T-helper 1 cell treated with Interleukin-12 subunit alpha and Interleukin-12 subunit beta and Interleukin-4 antibody, amounts not matched to agents 30 μg/mL and 1 μg/mL, for 36 hours (primary cell): ENCODE data around the gene B3GAT1.

Source experiments
- H3K27ac Mint-ChIP-seq: one replicate; pipeline ENCODE4 v1.8.0; 2021; ENCODE audit warnings: mild to moderate bottlenecking, mixed read lengths
- H3K27me3 Mint-ChIP-seq: one replicate; pipeline ENCODE4 v1.8.0; 2021; ENCODE audit warnings: low read depth, mixed read lengths
- H3K36me3 Mint-ChIP-seq: one replicate; pipeline ENCODE4 v1.8.0; 2021; ENCODE audit warnings: low read depth, mixed read lengths
- H3K4me1 Mint-ChIP-seq: one replicate; pipeline ENCODE4 v1.8.0; 2021; ENCODE audit warnings: low read depth, mixed read lengths
- H3K4me3 Mint-ChIP-seq: one replicate; pipeline ENCODE4 v1.8.0; 2021; ENCODE audit warnings: mild to moderate bottlenecking, moderate library complexity, mixed read lengths
- H3K9me3 Mint-ChIP-seq: one replicate; pipeline ENCODE4 v1.8.0; 2021; ENCODE audit warnings: mixed read lengths

B3GAT1 gene

DNA sequence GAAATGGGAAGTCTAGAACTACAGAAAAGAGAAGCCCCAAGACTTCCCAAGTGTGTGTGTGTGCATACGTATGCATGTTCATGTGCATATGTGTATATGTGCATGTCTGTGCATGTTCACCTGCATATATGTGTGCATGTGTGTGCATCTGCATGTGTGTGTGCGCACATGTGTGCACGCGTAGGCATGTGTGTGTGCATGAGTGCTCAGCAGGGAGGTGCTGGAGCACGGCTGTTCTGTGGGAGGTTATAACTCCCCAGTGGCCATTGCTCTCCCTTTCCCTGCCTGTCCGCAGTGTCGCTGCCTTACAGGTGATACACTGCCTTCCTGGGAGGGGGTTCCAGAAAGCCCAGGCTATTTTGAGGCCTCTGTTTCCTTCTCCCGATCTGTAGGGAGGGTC, 29.8 kb downstream of the B3GAT1 start:
- Mint-ChIP-seq H3K4me1 (peaks cover 14% of the 10 kb centered on the region), H3K27ac (no peak overlapping the region), H3K9me3 (no peaks in the 10 kb centered on the region), H3K27me3 (peaks cover 11% of the 10 kb centered on the region), H3K4me3 (no peak overlapping the region), H3K36me3 (no peaks in the 10 kb centered on the region)

GRCh38 chr11:134380785-134381184, 31.3 kb downstream of the B3GAT1 start:
- no peak overlapping the region for H3K4me3 Mint-ChIP-seq
- H3K27me3 Mint-ChIP-seq, result peaks cover 5% of the 10 kb centered on the region
- no peak overlapping the region for H3K27ac Mint-ChIP-seq
- no peaks in the 10 kb centered on the region for H3K9me3 Mint-ChIP-seq
- no peaks in the 10 kb centered on the region for H3K36me3 Mint-ChIP-seq
- H3K4me1 Mint-ChIP-seq, result peaks cover under 1% of the 10 kb centered on the region

DNA sequence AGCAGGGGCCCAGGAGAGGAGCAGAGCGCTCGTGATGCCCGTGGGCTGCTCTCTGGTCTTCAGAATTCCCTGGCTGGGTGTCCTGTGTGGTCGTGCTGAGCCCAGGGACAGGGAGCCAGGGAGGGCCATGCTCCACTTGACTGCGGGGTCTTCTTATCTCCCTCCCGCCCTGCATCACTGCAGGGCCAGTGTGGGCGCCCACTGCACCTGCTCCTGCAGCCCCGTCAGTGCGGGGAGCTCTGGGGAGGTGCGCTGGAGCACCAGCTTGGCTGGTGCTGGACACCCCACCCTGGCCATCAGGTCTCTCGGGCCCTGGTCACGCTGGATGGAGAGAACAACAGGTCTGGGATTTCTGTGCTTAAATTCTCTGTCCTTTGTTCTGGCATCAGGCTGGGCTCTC, 31.8 kb downstream of the B3GAT1 start:
- Mint-ChIP-seq H3K27me3 (peaks cover 5% of the 10 kb centered on the region), H3K36me3 (no peaks in the 10 kb centered on the region), H3K4me1 (no peaks in the 10 kb centered on the region), H3K9me3 (no peaks in the 10 kb centered on the region), H3K4me3 (no peak overlapping the region), H3K27ac (no peak overlapping the region)

- no peaks in the 10 kb centered on the region for H3K27me3 Mint-ChIP-seq
- H3K27ac Mint-ChIP-seq, result no peak overlapping the region
- H3K9me3 Mint-ChIP-seq, result no peaks in the 10 kb centered on the region
- no peaks in the 10 kb centered on the region for H3K36me3 Mint-ChIP-seq
- no peak overlapping the region for H3K4me3 Mint-ChIP-seq
- no peaks in the 10 kb centered on the region for H3K4me1 Mint-ChIP-seq
Observed at GRCh38 chr11:134379241-134379640, 32.8 kb downstream of the B3GAT1 start.

DNA sequence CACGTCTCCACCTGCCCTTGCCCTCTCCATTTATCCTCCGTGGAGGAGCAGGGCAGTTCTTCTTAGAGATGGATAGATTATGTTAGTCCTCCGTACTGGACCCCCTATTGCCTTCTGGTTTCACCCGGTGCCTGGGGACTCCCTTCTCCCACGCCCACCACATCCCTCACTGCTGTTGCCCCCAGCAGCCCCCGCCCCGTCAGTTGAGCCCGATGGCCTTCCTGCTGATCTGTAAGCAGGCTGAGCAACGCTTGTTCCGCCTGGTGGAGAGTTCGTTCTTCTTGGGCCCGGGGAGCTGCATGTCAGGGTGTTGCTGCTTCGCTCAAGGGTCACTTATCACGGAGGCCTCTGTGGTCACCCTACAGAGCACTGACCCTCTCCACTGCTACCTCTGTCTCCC, 34.2 kb downstream of the B3GAT1 start:
- no peak overlapping the region for H3K27ac Mint-ChIP-seq
- H3K27me3 Mint-ChIP-seq, result no peaks in the 10 kb centered on the region
- no peak overlapping the region for H3K4me3 Mint-ChIP-seq
- H3K9me3 Mint-ChIP-seq, result no peaks in the 10 kb centered on the region
- H3K36me3 Mint-ChIP-seq, result no peaks in the 10 kb centered on the region
- H3K4me1 Mint-ChIP-seq, result no peaks in the 10 kb centered on the region

- H3K36me3 Mint-ChIP-seq, result no peaks in the 10 kb centered on the region
- no peaks in the 10 kb centered on the region for H3K9me3 Mint-ChIP-seq
- H3K27me3 Mint-ChIP-seq, result no peaks in the 10 kb centered on the region
- H3K4me3 Mint-ChIP-seq, result no peak overlapping the region
- no peak overlapping the region for H3K27ac Mint-ChIP-seq
- H3K4me1 Mint-ChIP-seq, result no peaks in the 10 kb centered on the region
Observed at GRCh38 chr11:134376150-134376921, 35.7 kb downstream of the B3GAT1 start.

DNA sequence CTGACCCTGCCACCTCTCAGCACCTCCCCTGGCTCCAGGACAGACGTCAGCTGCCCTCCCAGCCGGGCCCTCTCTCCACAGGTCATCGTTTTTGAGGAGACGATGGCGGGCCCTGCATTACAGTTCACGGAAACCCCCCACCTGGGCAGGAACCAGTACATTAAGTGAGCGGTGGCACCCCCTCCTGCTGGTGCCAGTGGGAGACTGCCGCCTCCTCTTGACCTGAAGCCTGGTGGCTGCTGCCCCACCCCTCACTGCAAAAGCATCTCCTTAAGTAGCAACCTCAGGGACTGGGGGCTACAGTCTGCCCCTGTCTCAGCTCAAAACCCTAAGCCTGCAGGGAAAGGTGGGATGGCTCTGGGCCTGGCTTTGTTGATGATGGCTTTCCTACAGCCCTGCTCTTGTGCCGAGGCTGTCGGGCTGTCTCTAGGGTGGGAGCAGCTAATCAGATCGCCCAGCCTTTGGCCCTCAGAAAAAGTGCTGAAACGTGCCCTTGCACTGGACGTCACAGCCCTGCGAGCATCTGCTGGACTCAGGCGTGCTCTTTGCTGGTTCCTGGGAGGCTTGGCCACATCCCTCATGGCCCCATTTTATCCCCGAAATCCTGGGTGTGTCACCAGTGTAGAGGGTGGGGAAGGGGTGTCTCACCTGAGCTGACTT, 37.0 kb downstream of the B3GAT1 start:
- no peaks in the 10 kb centered on the region for H3K9me3 Mint-ChIP-seq
- no peaks in the 10 kb centered on the region for H3K4me1 Mint-ChIP-seq
- H3K36me3 Mint-ChIP-seq, result no peaks in the 10 kb centered on the region
- no peaks in the 10 kb centered on the region for H3K27me3 Mint-ChIP-seq
- no peak overlapping the region for H3K4me3 Mint-ChIP-seq
- H3K27ac Mint-ChIP-seq, result no peak overlapping the region

GRCh38 chr11:134374171-134374570, 37.9 kb downstream of the B3GAT1 start:
- Mint-ChIP-seq H3K27me3 (no peaks in the 10 kb centered on the region), H3K4me1 (no peaks in the 10 kb centered on the region), H3K36me3 (no peaks in the 10 kb centered on the region), H3K27ac (no peak overlapping the region), H3K4me3 (no peak overlapping the region), H3K9me3 (no peaks in the 10 kb centered on the region)

- Mint-ChIP-seq H3K9me3 (no peaks in the 10 kb centered on the region), H3K4me3 (no peak overlapping the region), H3K4me1 (no peaks in the 10 kb centered on the region), H3K27ac (no peak overlapping the region), H3K36me3 (no peaks in the 10 kb centered on the region), H3K27me3 (no peaks in the 10 kb centered on the region)
Observed at GRCh38 chr11:134373591-134374052, 38.4 kb downstream of the B3GAT1 start.

DNA sequence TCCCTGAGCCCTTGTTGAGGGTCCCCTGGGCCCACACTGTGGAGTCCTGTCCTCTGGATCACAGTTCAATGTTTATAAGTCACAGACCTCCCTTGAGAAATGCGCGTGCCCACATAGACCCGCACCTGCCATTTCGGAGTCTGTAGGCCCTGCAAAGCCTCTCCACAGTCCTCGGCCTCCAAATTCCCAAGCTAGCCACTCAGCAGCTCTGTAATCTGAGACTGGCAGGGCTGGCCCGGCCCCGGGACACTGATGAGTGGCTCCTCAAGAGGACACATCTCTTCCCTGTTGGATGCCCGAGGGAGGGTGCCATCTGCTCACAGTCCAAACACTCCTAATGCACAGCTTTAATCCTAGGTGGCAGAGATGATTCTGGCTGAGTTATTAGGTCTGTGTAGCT, 39.1 kb downstream of the B3GAT1 start:
- H3K27ac Mint-ChIP-seq, result no peak overlapping the region
- H3K27me3 Mint-ChIP-seq, result no peaks in the 10 kb centered on the region
- H3K4me1 Mint-ChIP-seq, result no peaks in the 10 kb centered on the region
- H3K36me3 Mint-ChIP-seq, result no peaks in the 10 kb centered on the region
- H3K9me3 Mint-ChIP-seq, result no peaks in the 10 kb centered on the region
- no peak overlapping the region for H3K4me3 Mint-ChIP-seq

GRCh38 chr11:134372536-134372935, 39.5 kb downstream of the B3GAT1 start:
- H3K27ac Mint-ChIP-seq, result no peak overlapping the region
- no peaks in the 10 kb centered on the region for H3K36me3 Mint-ChIP-seq
- no peaks in the 10 kb centered on the region for H3K4me1 Mint-ChIP-seq
- no peaks in the 10 kb centered on the region for H3K9me3 Mint-ChIP-seq
- H3K4me3 Mint-ChIP-seq, result no peak overlapping the region
- no peaks in the 10 kb centered on the region for H3K27me3 Mint-ChIP-seq

GRCh38 chr11:134371436-134372185, 40.4 kb downstream of the B3GAT1 start:
- H3K9me3 Mint-ChIP-seq, result no peaks in the 10 kb centered on the region

DNA sequence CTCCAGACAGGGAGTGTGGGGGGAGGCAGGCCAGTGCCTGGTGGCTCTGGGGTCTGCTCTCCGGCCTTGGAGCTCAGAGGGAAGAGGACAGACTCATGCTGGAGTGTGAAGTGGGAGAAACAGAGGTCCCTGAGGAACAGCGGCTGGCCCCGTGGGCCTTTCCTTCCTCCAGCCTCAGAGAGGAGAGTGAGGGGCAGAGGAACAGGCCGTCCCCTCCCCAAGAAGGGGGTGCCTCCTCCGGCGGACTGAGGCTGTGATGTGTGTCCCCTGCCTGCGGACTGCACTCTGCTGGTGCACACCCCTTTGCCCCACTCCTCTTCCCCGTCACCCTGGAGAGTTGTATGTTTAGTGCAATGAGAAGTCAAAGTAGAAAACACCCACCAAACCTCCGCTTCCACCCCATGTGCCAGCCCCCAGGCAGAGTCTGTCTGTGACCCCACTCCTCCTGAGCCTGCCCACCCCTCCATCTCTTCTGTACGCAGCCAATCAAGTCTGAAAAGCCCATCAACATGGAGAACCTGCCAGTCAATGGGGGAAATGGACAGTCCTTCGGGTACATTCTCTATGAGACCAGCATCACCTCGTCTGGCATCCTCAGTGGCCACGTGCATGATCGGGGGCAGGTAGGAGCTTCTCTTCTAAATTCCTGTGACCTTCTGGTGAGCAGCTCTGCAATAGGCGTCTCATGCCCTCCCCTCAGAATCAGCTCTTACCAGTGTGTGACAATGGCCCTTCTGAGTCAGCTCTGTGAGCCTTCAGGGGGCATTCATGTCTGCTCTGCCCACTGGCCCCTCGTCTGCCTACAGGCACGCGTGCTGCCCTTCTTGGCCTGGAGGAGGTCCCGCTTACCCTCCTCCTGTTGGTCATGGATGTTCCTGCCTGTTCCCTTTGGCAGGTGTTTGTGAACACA, 41.3 kb downstream of the B3GAT1 start:
- H3K4me3 Mint-ChIP-seq, result no peak overlapping the region

More at GRCh38 chr11:134371436-134372185, 40.4 kb downstream of the B3GAT1 start:
- Mint-ChIP-seq H3K4me3 (no peak overlapping the region), H3K4me1 (no peaks in the 10 kb centered on the region), H3K36me3 (no peaks in the 10 kb centered on the region), H3K27me3 (no peaks in the 10 kb centered on the region), H3K27ac (no peak overlapping the region)

More for the DNA sequence above, 41.3 kb downstream of the B3GAT1 start:
- Mint-ChIP-seq H3K36me3 (no peaks in the 10 kb centered on the region), H3K27me3 (no peaks in the 10 kb centered on the region), H3K27ac (no peak overlapping the region), H3K9me3 (no peaks in the 10 kb centered on the region), H3K4me1 (no peaks in the 10 kb centered on the region)
